ENCODE results near the gene PHPT1. TPM values are rescaled to one million over a fixed set of nuclear protein-coding genes. Genes with fewer than 3 reads are reported as not detected.

PHPT1 gene
- total RNA-seq, 1 donor from 2014 or later = 192 TPM

- H3K4me1 Mint-ChIP-seq (ENCODE audit: low read depth) = peaks cover 17% of the 10 kb centered on the region
- H3K4me3 Mint-ChIP-seq (ENCODE audit: unreplicated experiment) = peak overlapping the region; percentile 35
- DNase-seq (ENCODE audit: low spot score) = no peak
- H3K27me3 Mint-ChIP-seq (ENCODE audit: low read depth) = no peaks in the 10 kb centered on the region
- no peak for TF ChIP-seq CTCF (IDR thresholded peaks at IDR 0.05)
- no peaks in the 10 kb centered on the region for H3K9me3 Mint-ChIP-seq (ENCODE audit: low read depth)
- H3K36me3 Mint-ChIP-seq (ENCODE audit: low read depth) = peaks cover 2% of the 10 kb centered on the region
- H3K27ac Mint-ChIP-seq (ENCODE audit: unreplicated experiment) = no peak overlapping the region
Observed at GRCh38 chr9:136850866-136851775, 1.9 kb downstream of the PHPT1 start.

GRCh38 chr9:136851941-136852663 lies 2.9 kb downstream of the PHPT1 start, which contains the start of gene MAMDC4:
Gene MAMDC4, plus strand, starts transcription at chr9:136852346. Its CDS starts 71 bp downstream, at chr9:136852417.
- peak within 1 kb of the TSS; percentile 25 for H3K4me3 Mint-ChIP-seq (ENCODE audit: unreplicated experiment)
- H3K9me3 Mint-ChIP-seq (ENCODE audit: low read depth) = no peaks in the 10 kb centered on the region
- H3K27me3 Mint-ChIP-seq (ENCODE audit: low read depth) = no peaks in the 10 kb centered on the region
- no peak for DNase-seq (ENCODE audit: low spot score)
- peak within 1 kb of the TSS; percentile 54 for H3K27ac Mint-ChIP-seq (ENCODE audit: unreplicated experiment)
- no peak for TF ChIP-seq CTCF (IDR thresholded peaks at IDR 0.05)
- peaks cover 13% of the 10 kb centered on the region for H3K4me1 Mint-ChIP-seq (ENCODE audit: low read depth)
- H3K36me3 Mint-ChIP-seq (ENCODE audit: low read depth) = no peaks in the 10 kb centered on the region

- no peak overlapping the region for H3K27ac Mint-ChIP-seq (ENCODE audit: unreplicated experiment)
- H3K9me3 Mint-ChIP-seq (ENCODE audit: low read depth) = no peaks in the 10 kb centered on the region
- no peaks in the 10 kb centered on the region for H3K36me3 Mint-ChIP-seq (ENCODE audit: low read depth)
- no peak for TF ChIP-seq CTCF (IDR thresholded peaks at IDR 0.05)
- H3K4me1 Mint-ChIP-seq (ENCODE audit: low read depth) = peaks cover 11% of the 10 kb centered on the region
- no peaks in the 10 kb centered on the region for H3K27me3 Mint-ChIP-seq (ENCODE audit: low read depth)
- no peak overlapping the region for H3K4me3 Mint-ChIP-seq (ENCODE audit: unreplicated experiment)
- no peak for DNase-seq (ENCODE audit: low spot score)
Observed at GRCh38 chr9:136852664-136853595, 3.7 kb downstream of the PHPT1 start.

GRCh38 chr9:136853596-136854112 lies 4.4 kb downstream of the PHPT1 start:
- Mint-ChIP-seq H3K4me3 (ENCODE audit: unreplicated experiment) (no peak overlapping the region), H3K27me3 (ENCODE audit: low read depth) (no peaks in the 10 kb centered on the region), H3K27ac (ENCODE audit: unreplicated experiment) (no peak overlapping the region), H3K36me3 (ENCODE audit: low read depth) (no peaks in the 10 kb centered on the region), H3K9me3 (ENCODE audit: low read depth) (no peaks in the 10 kb centered on the region), H3K4me1 (ENCODE audit: low read depth) (peaks cover 11% of the 10 kb centered on the region)
- DNase-seq (ENCODE audit: low spot score) = no peak
- no peak for TF ChIP-seq CTCF (IDR thresholded peaks at IDR 0.05)
